ENCODE data around the gene RIMS4. TPM values are rescaled to one million over a fixed set of nuclear protein-coding genes. Genes with fewer than 3 reads are reported as not detected.

RIMS4 gene
- total RNA-seq, 1 donor, result not detected

DNA sequence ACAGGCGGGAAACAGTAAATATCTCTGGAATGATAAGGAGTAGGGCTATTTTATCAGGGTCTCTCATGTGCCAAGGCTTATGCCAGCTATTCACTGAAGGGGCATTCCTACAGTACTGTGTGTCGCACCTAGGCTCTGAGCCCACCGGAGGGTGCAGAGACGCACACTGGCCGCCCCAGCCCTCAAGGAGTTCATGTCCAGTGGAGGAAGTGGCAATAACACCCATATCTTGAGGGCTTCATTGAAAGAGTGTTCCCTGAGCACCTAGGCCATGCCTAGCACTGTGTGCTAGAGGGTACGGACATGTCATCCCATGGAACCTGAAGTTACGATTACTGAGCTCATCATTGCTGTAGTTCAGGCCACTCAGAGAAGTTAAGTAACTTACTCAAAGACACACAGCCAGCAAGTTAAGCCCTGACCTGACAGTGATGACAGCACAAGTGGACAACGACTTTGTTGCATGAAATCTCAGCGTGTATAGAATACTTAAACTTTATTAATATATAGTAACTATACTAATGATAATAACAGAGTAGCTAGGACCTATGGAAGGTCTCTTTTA is 86.5 kb downstream of the RIMS4 start:
- DNase-seq (ENCODE audit: low read depth in 2 of 3, low spot score in 2 of 3), result no peak

DNA sequence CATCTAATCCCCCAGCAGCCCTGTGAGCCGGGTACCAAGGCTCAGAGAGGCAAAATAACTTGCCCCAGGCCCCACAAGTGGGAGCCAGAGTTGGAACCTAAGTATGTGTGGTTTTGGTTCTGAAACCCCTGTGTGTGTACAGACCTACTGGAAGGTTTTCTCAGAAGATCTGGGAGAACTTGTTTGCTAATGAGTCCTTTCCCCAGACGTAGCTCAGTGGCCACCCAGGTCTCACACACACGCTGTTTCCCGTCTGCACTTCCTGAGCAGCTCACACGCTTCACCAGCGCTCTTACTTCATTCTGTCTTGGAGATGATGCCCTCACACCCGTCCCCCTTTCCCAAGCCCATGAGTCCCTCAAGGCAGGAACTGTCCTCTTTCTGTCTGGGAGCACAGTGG is 87.0 kb downstream of the RIMS4 start:
- DNase-seq (ENCODE audit: low read depth in 2 of 3, low spot score in 2 of 3), result peak in 1 of 3 donors; percentile 44

DNA sequence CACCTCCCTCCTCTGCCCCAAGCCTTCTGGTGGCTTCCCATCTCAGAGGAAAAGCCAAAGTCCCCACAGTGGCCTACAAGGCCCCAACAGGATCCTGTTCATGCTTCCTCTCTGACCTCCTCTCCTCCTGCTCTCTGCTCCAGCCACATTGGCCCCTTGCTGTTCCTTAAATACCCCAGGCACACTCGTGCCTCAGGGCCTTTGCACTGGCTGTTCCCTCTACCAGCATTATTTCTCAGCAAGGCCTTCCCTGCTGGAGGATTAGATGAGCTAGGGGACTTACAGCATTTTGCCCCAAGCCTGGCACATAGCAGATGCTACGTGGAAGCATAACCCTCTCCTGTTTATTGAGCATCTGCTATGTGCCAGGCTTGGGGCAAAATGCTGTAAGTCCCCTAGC is 87.4 kb downstream of the RIMS4 start:
- no peak for DNase-seq (ENCODE audit: low read depth in 2 of 3, low spot score in 2 of 3)

DNA sequence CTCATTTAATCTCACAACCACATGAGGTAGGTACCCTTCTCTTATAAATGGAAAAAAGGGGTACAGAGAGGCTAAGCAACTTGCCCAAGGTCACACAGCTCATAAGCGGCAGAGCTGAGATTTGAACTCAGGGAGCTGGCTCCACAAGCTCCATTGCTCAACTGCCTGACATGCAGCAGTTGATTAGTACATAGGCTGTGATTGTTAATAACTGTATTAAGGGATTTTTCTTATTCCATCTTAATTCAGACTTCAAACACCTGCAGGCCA is 88.6 kb downstream of the RIMS4 start:
- DNase-seq (ENCODE audit: low read depth in 2 of 3, low spot score in 2 of 3), result no peak

DNA sequence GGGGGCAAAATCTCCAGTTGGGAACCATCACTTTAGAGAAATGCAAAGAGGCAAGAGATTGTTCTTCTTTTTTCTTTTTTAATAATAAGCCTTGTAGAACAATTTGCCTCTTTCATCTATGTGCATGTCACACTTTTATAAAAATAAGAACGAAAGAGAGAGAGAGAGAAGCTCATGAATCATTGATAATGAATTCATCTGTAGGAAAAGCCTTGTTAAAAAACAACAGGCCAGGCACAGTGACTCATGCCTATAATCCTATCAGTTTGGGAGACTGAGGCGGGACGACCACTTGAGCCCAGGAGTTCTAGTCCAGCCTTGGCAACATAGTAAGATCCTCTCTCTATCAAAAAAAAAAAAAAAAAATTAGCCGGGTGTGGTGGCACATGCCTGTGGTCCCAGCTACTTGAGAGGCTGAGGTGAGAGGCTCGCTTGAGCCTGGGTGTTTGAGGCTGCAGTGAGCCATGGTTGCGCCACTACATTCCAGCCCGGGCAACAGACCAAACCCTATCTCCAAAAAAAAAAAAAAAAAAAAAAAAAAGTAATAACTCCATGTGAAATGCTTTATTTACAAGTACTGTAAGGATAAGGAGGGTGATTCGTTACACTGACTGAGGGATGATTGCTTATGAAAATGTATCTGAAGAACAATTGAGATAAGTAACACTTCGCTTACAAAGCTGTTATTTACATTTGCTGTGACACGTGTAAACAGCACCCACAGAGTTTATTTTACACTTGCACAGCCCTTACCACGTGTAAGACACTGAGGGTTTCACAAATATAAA is 89.2 kb downstream of the RIMS4 start:
- DNase-seq (ENCODE audit: low read depth in 2 of 3, low spot score in 2 of 3), result no peak

DNA sequence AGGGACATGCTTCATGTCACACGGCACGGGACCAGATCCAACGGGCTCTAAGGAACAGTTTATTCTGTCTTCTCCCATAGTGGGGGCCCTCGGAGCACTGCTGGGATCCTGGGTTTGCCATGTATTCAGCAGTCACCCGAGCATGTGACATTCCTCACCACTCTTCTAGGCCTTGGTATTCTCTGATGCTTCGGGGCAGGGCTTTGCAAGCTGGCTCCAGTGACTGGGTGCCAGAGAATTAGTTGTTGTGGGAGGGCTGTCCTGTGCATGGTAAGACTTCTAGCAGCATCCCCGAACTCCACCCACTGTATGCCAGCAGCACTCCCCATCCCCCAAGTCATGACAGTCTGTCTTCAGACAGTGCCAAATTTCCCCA is 89.7 kb downstream of the RIMS4 start:
- DNase-seq (ENCODE audit: low read depth in 2 of 3, low spot score in 2 of 3), result no peak

DNA sequence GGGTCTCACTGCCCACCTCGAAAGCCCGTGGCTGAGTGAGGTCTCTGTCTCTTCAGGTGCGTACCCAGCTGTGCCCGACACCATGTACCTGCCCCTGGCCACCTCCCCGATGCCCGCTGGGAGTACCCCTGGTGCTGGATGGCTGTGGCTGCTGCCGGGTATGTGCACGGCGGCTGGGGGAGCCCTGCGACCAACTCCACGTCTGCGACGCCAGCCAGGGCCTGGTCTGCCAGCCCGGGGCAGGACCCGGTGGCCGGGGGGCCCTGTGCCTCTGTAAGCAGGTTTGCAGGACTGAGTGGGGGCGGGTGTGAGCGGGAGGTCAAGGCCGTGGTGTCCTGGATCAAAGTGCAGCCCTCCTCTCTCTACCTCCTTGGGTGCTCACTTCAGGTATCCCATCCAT is 90.5 kb downstream of the RIMS4 start:
- DNase-seq (ENCODE audit: low read depth in 2 of 3, low spot score in 2 of 3), result no peak

DNA sequence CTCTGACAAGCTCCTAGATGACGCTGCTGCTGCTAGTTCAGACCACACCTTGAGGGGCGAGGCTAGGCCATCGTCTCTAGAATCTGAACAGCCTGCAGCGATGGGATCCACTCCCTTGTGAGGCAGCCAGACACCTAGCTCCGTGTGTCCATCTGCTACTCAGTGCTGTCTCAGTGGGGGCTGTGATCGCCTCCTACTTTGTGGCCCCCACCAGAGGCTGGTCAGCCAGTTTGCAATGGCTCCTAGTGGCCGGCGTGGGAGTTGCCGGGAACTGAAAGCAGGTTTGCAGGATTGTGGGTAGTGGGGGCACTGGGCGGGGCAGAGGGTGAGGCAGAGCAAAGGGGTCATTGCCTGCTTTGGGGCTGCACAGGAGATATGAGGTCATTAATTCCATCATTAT is 92.4 kb downstream of the RIMS4 start:
- no peak for DNase-seq (ENCODE audit: low read depth in 2 of 3, low spot score in 2 of 3)

DNA sequence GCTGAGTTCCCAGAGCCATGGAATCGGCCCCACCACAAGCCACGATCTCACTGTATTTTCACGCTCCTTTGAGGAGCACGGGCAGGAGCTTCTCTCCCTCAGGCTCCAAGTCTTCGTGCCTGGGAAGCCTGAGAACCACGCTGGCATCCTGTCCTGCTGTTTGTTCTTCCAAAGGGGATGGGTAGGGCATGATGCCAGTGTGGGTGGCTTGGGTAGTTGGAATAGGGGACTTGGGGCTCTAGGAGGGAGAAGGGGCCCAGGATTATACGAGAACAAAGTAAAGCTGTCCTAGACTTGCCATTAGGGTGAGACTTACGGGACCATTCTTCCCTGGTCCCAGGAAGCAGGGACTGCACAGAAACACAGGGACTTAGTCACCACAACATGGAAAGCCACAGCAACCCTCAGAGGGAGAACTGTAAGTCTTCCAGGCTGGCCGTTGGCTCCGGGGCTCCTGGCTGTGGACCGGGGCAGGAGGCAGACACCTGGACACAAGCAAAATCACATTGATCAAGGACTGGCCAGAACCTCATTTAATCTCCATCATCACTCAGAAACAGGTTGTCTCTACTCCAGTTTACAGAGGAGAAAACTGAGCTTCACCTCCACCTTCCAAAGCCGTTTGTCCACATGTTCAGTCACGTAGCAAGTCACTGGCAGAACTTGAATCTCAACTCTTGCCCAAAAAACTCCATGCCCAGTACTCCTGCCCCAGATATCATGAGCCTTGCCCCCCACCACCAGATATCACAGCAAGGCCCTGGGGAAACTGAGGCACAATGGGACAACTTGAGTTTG is 93.8 kb downstream of the RIMS4 start:
- DNase-seq (ENCODE audit: low read depth in 2 of 3, low spot score in 2 of 3), result no peak

DNA sequence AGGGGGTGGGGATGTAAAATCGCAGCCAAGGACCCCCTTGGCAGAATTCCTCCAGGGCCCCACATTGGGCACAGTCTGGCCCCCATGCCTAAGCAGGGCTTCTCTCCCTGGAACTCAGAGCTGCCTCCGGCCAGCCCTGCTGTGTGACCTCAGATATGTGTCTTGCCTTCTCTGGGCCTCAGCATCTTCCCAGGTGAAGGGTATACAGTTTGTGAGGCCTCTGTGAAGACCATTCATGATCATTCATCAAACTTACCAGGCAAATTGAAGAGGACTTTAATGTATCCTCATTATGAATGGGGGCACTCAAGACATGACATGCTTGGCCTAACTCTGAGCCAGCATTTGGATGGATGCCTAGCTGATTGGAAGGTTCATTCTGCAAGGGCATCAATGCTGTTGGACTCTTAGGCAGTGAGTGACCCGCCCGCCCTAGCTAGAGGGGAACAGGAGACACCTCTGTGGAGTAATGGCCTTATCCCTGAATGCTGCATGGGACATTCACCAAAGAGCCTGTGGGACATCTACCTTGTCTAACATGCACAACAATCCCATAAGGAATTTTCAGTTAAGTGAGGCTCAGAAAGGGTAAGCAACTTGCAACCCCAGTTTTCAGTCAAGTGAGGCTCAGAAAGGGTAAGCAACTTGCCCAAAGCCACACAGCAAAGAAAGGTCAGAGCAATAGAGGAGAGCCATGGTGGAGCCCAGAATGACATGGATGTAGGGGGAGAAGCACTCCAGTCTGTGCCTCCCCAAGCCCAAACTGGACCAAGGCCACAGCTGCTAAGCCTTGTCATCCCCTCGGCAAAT is 94.6 kb downstream of the RIMS4 start:
- DNase-seq (ENCODE audit: low read depth in 2 of 3, low spot score in 2 of 3), result no peak

DNA sequence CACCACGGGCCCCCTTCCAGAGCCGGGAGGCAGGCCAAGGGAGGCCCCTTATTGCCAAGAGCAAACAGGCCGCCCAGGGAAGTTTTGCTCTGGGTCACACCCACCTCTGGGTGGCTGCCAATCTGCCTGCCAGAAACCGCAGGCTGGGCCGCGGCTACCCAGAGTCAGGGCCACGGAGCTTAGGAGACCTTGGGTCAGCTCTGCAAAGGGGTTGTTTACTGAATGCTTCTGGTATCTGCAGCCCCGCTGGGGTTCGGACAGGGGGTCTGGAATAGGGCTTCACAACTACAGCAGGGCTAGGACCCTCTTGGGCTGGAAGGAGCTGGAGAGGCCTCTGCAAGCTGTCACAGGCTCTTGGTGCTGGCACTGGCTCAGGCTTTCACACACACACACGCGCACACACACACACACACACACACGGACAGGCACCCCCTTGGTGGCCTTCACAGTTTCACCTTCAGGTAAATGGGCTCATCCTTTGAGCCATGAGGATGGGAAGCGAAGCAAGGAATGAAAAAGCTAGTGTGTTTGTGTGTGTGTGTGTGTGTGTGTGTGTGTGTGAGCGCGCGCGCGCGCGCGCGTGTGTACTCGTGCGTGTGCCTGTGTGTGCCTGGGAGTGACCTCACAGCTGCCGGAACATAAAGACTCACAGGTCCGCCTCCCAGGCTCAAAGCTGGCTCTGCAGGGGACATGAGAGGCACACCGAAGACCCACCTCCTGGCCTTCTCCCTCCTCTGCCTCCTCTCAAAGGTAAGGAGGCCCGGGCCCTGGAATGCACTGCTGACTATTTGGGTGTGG is 95.4 kb downstream of the RIMS4 start, which contains the start of gene CCN5:
Gene CCN5, plus strand, starts transcription at position 669 of the 798 bp plus-strand sequence. Its CDS starts 22 bp downstream, at position 691.
- DNase-seq (ENCODE audit: low read depth in 2 of 3, low spot score in 2 of 3), result peak in 2 of 3 donors; percentile 68 to 83

DNA sequence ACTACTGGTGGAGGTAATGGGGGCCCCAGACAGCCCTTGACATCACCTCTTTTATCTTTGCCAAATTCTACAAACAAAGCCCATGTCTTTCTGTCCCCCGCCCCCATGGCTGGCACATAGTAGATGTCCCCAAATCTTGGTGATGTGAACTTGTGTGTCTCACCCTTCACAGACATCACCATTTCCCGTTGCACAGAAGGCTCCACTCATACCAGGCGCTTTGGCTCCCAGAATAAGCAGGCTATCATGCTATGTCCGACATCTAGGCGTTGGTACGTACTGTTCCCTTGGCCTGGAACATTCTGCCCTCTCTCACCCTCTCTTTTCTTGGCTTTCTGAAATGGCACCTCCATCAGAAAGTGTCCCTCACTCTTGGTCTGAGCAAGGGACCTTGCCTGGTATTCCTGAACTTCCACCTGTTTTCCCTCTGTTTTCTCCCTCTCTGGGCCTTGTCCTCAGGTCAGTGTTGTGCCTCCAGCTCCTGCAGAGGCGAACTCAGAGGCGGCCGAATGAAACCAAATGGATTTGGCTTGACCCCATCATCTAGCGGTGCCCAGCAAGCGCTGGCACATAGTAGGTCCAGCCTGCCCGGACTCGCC is 96.1 kb downstream of the RIMS4 start:
- DNase-seq (ENCODE audit: low read depth in 2 of 3, low spot score in 2 of 3), result no peak

DNA sequence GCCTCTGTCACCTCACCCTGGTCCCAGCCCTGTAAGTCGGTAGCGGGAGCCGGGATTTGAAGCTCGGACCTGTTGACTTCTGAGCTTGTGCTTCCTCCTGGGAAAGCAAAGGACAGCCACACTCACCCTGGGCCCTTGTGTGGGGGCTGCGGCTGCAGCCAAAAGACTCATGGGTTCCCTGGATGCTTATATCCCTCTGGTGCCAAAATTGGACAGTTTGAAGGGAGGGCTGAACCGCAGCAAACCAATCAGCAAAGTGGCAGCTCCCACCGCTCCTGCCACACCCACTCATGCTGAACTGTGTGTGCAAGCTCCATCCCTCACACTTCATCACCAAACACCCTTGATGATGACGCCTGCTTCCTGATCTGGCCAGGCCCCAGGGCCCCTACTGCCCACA is 99.1 kb downstream of the RIMS4 start:
- DNase-seq (ENCODE audit: low read depth in 2 of 3, low spot score in 2 of 3), result no peak

DNA sequence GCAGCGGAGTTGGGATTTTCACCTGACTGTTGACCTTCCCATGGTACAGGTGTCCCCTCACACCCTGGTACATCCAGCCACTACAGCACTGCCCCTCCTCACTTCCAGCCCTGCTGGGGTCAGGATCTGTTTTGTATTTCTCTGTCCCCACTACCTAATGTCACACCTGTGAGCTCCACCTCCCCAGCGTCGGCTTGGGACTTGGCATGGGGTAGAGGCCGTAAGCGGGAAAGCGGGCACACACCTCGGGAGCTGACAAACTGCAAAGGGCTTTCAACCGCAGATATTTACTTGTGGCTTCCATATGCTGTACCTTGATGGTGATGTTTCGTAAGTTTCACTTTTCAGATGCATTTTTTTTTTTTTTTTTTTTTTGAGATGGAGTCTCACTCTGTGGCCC is 100.5 kb downstream of the RIMS4 start:
- no peak for DNase-seq (ENCODE audit: low read depth in 2 of 3, low spot score in 2 of 3)

DNA sequence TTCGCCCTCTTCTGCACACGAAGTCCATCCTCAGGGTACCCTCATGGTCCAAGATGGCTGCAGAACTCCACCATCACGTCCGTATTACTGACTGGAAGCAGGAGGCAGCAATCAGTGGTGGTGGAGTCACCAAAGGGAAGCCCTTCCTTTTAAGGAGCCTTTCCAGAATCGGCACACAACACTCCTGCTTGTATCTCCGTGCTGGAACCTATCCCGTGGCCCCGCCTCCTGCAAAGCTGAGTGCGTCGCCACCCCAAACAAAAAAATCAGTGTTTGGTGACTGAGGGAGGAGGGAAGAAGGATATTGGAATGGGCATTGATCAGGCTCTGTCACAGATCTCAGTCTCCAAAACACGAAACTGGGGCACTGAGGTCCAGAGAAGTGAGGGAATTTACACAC is 101.0 kb downstream of the RIMS4 start:
- DNase-seq (ENCODE audit: low read depth in 2 of 3, low spot score in 2 of 3), result no peak

DNA sequence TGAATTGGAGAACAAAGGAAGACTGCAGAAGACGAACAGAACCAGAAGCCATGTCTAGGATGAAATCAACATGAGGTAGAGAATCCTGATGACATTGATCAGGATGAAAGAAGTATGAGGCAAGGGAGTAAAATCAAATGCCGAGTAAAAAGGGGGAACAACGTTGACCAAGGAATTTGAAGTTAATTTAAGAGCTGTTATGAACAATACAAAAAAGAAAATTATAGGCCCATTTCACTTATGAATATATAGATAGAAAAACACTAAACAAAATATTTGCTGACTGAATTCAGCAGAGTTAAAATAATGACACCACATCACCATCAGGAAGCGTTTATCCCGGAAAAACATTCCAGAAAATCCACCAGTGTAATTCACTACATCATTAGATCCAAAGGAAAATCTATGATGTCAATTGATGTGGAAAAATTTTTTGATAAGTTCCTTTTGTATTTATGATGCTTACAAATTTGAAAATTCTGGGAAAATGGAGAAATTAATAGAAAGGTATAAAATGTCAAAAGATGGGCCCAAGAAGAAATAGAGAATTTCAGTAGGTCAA is 103.2 kb downstream of the RIMS4 start:
- no peak for DNase-seq (ENCODE audit: low read depth in 2 of 3, low spot score in 2 of 3)

DNA sequence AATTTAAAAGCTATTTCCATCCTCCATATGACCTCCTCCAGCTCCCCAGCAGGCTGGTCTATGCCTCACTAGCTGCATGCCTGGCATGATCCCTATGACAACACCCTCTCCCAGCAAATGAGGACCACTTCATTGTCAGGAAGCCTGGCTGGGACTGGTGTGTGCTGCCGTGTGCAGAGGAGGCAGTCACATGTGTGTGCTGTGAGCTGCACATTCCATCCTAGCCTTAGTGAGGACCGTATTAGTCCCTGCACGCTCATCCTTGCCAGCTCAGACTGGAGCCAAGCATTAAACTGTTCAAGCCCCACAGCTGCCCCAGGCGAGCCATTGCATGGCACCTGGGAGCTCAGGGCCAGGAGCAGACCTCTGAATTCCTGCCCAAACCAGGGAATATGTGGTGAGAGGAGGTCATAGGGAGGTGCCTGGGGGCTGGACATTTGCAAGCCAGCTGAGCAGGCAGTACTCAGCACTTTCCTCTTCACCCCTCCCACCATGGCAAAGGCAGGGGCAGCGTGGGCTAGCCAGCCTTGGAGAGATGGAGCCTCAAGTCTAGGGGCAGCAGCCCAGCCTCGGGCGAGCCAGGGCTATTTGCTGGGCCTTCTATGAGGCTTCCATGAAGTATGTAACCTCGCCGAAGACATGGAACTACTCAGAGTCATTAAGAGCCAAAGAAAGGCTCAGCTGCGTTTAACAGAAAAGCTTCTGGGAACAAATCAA is 103.9 kb downstream of the RIMS4 start:
- no peak for DNase-seq (ENCODE audit: low read depth in 2 of 3, low spot score in 2 of 3)

DNA sequence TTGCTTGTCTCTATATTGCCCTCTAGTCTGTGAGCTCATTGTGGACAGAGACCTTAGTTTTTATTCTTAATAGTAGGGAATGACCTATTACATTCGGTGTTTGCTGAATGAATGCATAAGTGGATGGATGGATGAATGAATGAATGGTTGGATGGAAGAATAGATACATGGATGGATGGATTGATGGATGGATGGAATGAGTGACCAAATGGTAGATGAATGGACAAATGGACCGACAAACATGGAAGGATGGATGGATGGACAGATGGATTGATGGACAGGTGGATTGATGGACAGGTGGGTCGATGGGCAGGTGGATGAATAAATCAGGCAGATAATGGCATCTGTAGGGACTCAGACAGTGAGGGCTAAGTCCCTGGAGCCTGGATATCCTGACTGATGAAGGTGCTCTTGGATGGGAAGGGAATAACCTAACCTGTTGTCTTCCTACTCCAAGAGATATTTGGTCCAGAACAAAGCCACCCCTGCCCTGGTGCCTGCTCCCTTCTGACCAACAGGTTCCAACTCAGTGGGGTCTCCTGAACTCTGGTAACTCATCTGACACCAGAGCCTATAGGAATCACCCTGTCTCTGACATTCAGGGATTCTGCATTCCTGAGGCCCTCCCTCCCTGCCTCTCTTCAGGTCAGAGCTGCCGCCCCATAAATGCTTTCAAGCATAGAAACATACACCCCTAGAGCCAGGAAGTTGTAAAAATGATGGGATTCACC is 104.8 kb downstream of the RIMS4 start:
- DNase-seq (ENCODE audit: low read depth in 2 of 3, low spot score in 2 of 3), result no peak
